Measurements from ENCODE around the gene CCDC110.

DNA sequence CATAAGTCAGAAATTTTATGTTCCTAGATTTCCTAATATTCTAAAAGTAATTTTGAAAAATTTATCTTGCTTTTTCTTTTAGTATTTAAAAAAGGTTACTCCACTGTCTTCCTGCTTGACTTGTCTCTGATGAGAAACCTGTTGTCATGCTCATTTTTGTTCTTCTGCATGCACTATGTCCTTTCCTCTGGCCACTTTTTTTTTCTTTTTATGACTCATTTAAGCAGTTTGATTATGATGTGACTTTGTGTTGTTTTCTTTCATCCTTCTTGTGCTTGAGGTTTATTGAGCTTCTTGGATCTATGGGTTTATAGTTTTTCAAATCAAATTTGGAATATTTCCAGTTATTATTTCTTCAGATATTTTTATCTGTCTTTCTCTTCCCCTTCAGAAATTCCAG is 33.7 kb downstream of the CCDC110 start:
- no peak for TF ChIP-seq BHLHE40 (IDR thresholded peaks at IDR 0.05; ENCODE audit: borderline replicate concordance)
- no peak for TF ChIP-seq NFRKB (IDR thresholded peaks at IDR 0.05)
- TF ChIP-seq ZNF384 (IDR thresholded peaks at IDR 0.05), result no peak
- TF ChIP-seq SP1 (IDR thresholded peaks at IDR 0.05), result no peak
- no peak for TF ChIP-seq ELF4 (IDR thresholded peaks at IDR 0.05)
- no peak for TF ChIP-seq FOXK2 (IDR thresholded peaks at IDR 0.05)
- TF ChIP-seq L3MBTL2 (conservative IDR thresholded peaks at IDR 0.05), result no peak
- no peak for TF ChIP-seq SUZ12 (IDR thresholded peaks at IDR 0.05)
- TF ChIP-seq FOXM1 (IDR thresholded peaks at IDR 0.05; ENCODE audit: borderline replicate concordance), result no peak
- no peak for TF ChIP-seq HDGF (IDR thresholded peaks at IDR 0.05; ENCODE audit: borderline replicate concordance)
- no peak for TF ChIP-seq FOXA1 (IDR thresholded peaks at IDR 0.05)
- TF ChIP-seq CTBP1 (IDR thresholded peaks at IDR 0.05; ENCODE audit: borderline replicate concordance), result no peak
- TF ChIP-seq TARDBP (IDR thresholded peaks at IDR 0.05), result no peak
